22Rv1 (cell line): ENCODE data around the gene SLC48A1.

ENCODE experiments used
- H3K27ac ChIP-seq: fragments of 450-650 bp; 2 replicates; pipeline ENCODE4 v1.5.1; 2017
- ZFX ChIP-seq: fragments of 450-650 bp; IDR thresholded peaks from 2 replicates; pipeline ENCODE4 v1.6.1; 2017; ENCODE audit warnings: antibody characterized with exemption, borderline replicate concordance
- TF ChIP-seq, protein P1 (sequence below): fragments of 450-650 bp; IDR thresholded peaks from 2 replicates; pipeline ENCODE4 v1.5.1; 2017; ENCODE audit warnings: mild to moderate bottlenecking

The SLC48A1 gene

GRCh38 chr12:47739979-47740378 lies 33.1 kb upstream of the SLC48A1 start:
- H3K27ac ChIP-seq, result no peak overlapping the region
- no peak for TF ChIP-seq ZFX
- TF ChIP-seq, protein P1, sequence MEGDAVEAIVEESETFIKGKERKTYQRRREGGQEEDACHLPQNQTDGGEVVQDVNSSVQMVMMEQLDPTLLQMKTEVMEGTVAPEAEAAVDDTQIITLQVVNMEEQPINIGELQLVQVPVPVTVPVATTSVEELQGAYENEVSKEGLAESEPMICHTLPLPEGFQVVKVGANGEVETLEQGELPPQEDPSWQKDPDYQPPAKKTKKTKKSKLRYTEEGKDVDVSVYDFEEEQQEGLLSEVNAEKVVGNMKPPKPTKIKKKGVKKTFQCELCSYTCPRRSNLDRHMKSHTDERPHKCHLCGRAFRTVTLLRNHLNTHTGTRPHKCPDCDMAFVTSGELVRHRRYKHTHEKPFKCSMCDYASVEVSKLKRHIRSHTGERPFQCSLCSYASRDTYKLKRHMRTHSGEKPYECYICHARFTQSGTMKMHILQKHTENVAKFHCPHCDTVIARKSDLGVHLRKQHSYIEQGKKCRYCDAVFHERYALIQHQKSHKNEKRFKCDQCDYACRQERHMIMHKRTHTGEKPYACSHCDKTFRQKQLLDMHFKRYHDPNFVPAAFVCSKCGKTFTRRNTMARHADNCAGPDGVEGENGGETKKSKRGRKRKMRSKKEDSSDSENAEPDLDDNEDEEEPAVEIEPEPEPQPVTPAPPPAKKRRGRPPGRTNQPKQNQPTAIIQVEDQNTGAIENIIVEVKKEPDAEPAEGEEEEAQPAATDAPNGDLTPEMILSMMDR, result no peak

DNA sequence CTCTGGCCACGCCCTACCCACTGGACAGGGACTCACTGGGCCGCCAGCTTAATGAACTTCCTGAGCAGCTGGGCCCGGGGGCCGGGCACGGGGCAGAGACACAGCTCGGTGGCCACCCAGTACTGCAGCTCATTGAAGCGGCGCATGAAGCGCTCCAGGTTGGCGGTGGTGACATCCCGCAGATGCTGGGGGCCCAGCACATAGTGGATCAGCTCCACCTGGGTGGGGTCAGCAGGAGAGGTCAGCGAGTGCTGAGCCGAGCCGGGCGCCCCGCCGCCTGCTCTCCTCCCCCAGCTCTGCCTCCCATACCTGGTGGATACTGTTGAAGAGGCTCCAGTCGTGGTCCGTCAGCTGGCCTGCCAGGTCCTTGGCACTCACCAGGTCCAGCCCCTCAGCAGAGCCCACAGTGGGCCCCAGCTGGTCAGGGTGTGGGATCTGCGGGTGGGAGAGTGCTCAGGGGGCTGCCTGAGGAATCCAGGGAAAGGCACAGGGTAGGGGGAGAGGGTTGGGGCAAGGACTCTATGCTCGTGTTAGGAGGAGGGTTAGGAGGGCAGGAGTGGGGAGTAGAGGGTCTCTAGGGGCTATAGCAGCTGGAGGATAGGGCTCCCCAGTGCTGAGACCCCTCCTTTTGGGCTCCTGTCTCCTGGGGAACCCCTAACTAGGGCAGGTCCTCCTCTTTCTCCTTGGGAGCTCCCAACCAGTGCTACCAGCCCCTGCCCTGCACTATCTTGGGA lies 32.3 kb upstream of the SLC48A1 start:
- TF ChIP-seq, protein P1, result no peak
- TF ChIP-seq ZFX, result no peak
- H3K27ac ChIP-seq, result no peak overlapping the region

DNA sequence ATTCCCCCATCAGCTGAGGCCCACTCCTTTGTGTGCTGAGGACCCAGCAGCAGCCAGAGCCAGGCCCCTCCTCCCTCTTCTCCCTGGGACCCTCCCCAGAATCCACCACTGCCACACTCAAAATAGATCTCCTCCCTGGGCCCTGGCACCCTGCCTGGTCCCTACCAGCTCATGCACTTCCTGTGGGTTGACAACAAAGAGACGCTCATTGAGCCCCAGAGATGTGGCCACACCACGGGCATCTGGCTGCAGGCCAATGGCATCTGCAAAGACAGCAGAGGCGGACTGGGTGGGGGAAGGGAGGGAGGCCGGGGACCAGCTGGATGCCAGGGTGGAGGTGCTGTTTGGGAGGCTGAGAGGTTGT lies 31.7 kb upstream of the SLC48A1 start:
- TF ChIP-seq, protein P1, result no peak
- TF ChIP-seq ZFX, result no peak
- no peak overlapping the region for H3K27ac ChIP-seq

- H3K27ac ChIP-seq, result no peak overlapping the region
- TF ChIP-seq, protein P1, result peak; percentile 100
- no peak for TF ChIP-seq ZFX
Measured at GRCh38 chr12:47742253-47742825, 30.7 kb upstream of the SLC48A1 start.

DNA sequence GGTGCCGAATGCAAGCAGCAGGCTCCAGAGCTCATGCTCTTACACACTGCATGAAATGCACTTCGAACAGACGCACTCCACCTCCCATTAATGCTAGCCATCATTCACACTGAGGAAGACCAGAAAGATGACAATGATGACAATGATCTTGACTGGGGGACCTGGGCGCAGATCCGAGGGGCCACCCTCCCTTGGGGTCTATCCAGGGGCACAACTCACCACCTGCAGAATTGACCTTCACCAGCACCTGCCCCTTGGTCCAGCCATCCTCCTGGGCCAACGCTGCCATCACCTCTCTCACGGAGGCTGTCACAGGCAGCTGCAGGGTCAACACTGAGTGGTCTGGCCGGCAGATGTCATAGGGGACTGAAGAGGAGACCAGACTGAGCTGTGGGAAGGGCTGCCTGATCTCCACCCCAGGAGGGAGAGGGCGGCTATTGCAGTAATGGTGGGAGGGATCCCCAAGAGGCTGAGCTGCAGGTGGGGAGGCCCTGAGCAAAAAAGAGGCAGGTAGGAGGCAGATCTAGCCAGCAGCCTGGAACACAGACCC lies 29.7 kb upstream of the SLC48A1 start:
- no peak overlapping the region for H3K27ac ChIP-seq
- TF ChIP-seq, protein P1, result no peak
- no peak for TF ChIP-seq ZFX

GRCh38 chr12:47744005-47744651 lies 28.9 kb upstream of the SLC48A1 start:
- H3K27ac ChIP-seq, result no peak overlapping the region
- TF ChIP-seq, protein P1, result peak; percentile 97
- no peak for TF ChIP-seq ZFX

- no peak overlapping the region for H3K27ac ChIP-seq
- TF ChIP-seq, protein P1, result no peak
- no peak for TF ChIP-seq ZFX
Measured at GRCh38 chr12:47744778-47745436, 28.1 kb upstream of the SLC48A1 start.
